H9 (cell line): ENCODE results near the gene SEPTIN7. TPM values are rescaled to one million over a fixed set of nuclear protein-coding genes. Genes with fewer than 3 reads are reported as not detected.

ENCODE experiments used
- DNase-seq: peaks from one replicate; pipeline ENCODE4 v3.0.0-alpha.2; 2017
- H2AFZ ChIP-seq: one replicate; pipeline ENCODE4 v1.6.1; 2013; ENCODE audit warnings: mild to moderate bottlenecking, low read length, control low read depth, moderate library complexity
- H2AK5ac ChIP-seq: 2 replicates; pipeline ENCODE4 v1.6.1; 2013; ENCODE audit warnings: low read length, control low read depth, mixed read lengths; ENCODE audit not compliant: insufficient read length
- H2BK120ac ChIP-seq: one replicate; pipeline ENCODE4 v1.6.1; 2013; ENCODE audit warnings: low read depth, mild to moderate bottlenecking, low read length, control low read depth, inconsistent platforms; ENCODE audit not compliant: poor library complexity, severe bottlenecking
- H2BK12ac ChIP-seq: 2 replicates; pipeline ENCODE4 v1.6.1; 2013; ENCODE audit warnings: low read length, control low read depth, mixed read lengths, low read depth; ENCODE audit not compliant: insufficient read length
- H2BK15ac ChIP-seq: 2 replicates; pipeline ENCODE4 v1.6.1; 2013; ENCODE audit warnings: low read depth, low read length, control low read depth
- H2BK20ac ChIP-seq: one replicate; pipeline ENCODE4 v1.6.1; 2013; ENCODE audit warnings: low read depth, mild to moderate bottlenecking, low read length, control low read depth, inconsistent platforms; ENCODE audit not compliant: poor library complexity, severe bottlenecking
- H2BK5ac ChIP-seq: 2 replicates; pipeline ENCODE4 v1.6.1; 2013; ENCODE audit warnings: low read length, control low read depth, mixed read lengths; ENCODE audit not compliant: insufficient read length
- H3K14ac ChIP-seq: 2 replicates; pipeline ENCODE4 v1.6.1; 2013; ENCODE audit warnings: low read length, control low read depth; ENCODE audit not compliant: insufficient read depth
- H3K18ac ChIP-seq: 2 replicates; pipeline ENCODE4 v1.6.1; 2013; ENCODE audit warnings: low read depth, mild to moderate bottlenecking, mixed read lengths, low read length, control low read depth; ENCODE audit not compliant: insufficient read length
- H3K23ac ChIP-seq: 2 replicates; pipeline ENCODE4 v1.6.1; 2013; ENCODE audit warnings: low read length, control low read depth, mixed read lengths, low read depth; ENCODE audit not compliant: insufficient read length
- H3K23me2 ChIP-seq: 2 replicates; pipeline ENCODE4 v1.6.1; 2013; ENCODE audit warnings: low read depth, mild to moderate bottlenecking, mixed read lengths, low read length, control low read depth; ENCODE audit not compliant: insufficient read length, poor library complexity, severe bottlenecking
- H3K27ac ChIP-seq: 2 replicates; pipeline ENCODE4 v1.5.1; 2013; ENCODE audit warnings: low read length, control low read depth, mixed read lengths, low read depth; ENCODE audit not compliant: insufficient read length
- H3K27me3 ChIP-seq: 2 replicates; pipeline ENCODE4 v1.6.1; 2013; ENCODE audit warnings: low read length, control low read depth, inconsistent platforms; ENCODE audit not compliant: insufficient read depth
- H3K4ac ChIP-seq: 2 replicates; pipeline ENCODE4 v1.6.1; 2013; ENCODE audit warnings: low read depth, mild to moderate bottlenecking, control low read depth, inconsistent platforms, low read length, moderate library complexity
- H3K4me1 ChIP-seq: 2 replicates; pipeline ENCODE4 v1.6.1; 2013; ENCODE audit warnings: low read length, control low read depth, inconsistent platforms; ENCODE audit not compliant: insufficient read depth
- H3K4me2 ChIP-seq: 2 replicates; pipeline ENCODE4 v1.6.1; 2013; ENCODE audit warnings: low read length, control low read depth, mixed read lengths; ENCODE audit not compliant: insufficient read length, insufficient read depth
- H3K56ac ChIP-seq: 2 replicates; pipeline ENCODE4 v1.6.1; 2013; ENCODE audit warnings: low read depth, mild to moderate bottlenecking, mixed read lengths, low read length, control low read depth; ENCODE audit not compliant: insufficient read length
- H3K79me1 ChIP-seq: 2 replicates; pipeline ENCODE4 v1.6.1; 2013; ENCODE audit warnings: low read depth, mild to moderate bottlenecking, moderate library complexity, low read length, control low read depth, inconsistent platforms; ENCODE audit not compliant: insufficient read depth, poor library complexity, severe bottlenecking
- H3K79me2 ChIP-seq: 2 replicates; pipeline ENCODE4 v1.6.1; 2013; ENCODE audit warnings: low read length, control low read depth, inconsistent platforms; ENCODE audit not compliant: insufficient read depth
- H3K9ac ChIP-seq: 2 replicates; pipeline ENCODE4 v1.6.1; 2013; ENCODE audit warnings: low read length, control low read depth, mixed read lengths; ENCODE audit not compliant: insufficient read length; ENCODE audit errors: extremely low read depth
- H3K9me3 ChIP-seq: one replicate; pipeline ENCODE4 v1.6.1; 2013; ENCODE audit warnings: low read depth, low read length, inconsistent platforms; ENCODE audit not compliant: control insufficient read depth
- H3T11ph ChIP-seq: one replicate; pipeline ENCODE4 v1.6.1; 2013; ENCODE audit warnings: mild to moderate bottlenecking, low read length, control low read depth, inconsistent platforms
- H4K20me1 ChIP-seq: one replicate; pipeline ENCODE4 v1.6.1; 2013; ENCODE audit not compliant: control insufficient read depth, insufficient read length, insufficient read depth
- H4K5ac ChIP-seq: 2 replicates; pipeline ENCODE4 v1.6.1; 2013; ENCODE audit warnings: low read depth, mild to moderate bottlenecking, mixed read lengths, low read length, control low read depth; ENCODE audit not compliant: insufficient read length
- H4K8ac ChIP-seq: replicated peaks from 2 replicates; pipeline ENCODE4 v1.6.1; 2013; ENCODE audit warnings: low read length, control low read depth, mixed read lengths, low read depth; ENCODE audit not compliant: insufficient read length
- H4K91ac ChIP-seq: 2 replicates; pipeline ENCODE4 v1.6.1; 2013; ENCODE audit warnings: low read depth, mild to moderate bottlenecking, moderate library complexity, mixed read lengths, low read length, control low read depth; ENCODE audit not compliant: insufficient read length
- H3K27ac Mint-ChIP-seq, 3 experiments: 2 replicates in 2 of 3; 3 replicates in 1 of 3; pipeline ENCODE4 v1.8.0; 2020 to 2021; ENCODE audit warnings: mixed read lengths in 3 of 3, mild to moderate bottlenecking in 1 of 3, moderate library complexity in 1 of 3
- H3K27me3 Mint-ChIP-seq: 2 replicates; pipeline ENCODE4 v1.8.0; 2021; ENCODE audit warnings: low read depth, mild to moderate bottlenecking, moderate library complexity, mixed read lengths
- H3K36me3 Mint-ChIP-seq, 3 experiments: 2 replicates in 2 of 3; 3 replicates in 1 of 3; pipeline ENCODE4 v1.8.0; 2020 to 2021; ENCODE audit warnings: low read depth in 3 of 3, mixed read lengths in 3 of 3; ENCODE audit not compliant: insufficient read depth in 1 of 3
- H3K4me1 Mint-ChIP-seq, 2 experiments: 2 replicates each; pipeline ENCODE4 v1.8.0; 2020; ENCODE audit warnings: mixed read lengths in 2 of 2
- H3K4me3 Mint-ChIP-seq, 2 experiments: 2 replicates in 1 of 2; 3 replicates in 1 of 2; pipeline ENCODE4 v1.8.0; 2020 to 2021; ENCODE audit warnings: mild to moderate bottlenecking in 2 of 2, mixed read lengths in 2 of 2, moderate library complexity in 1 of 2
- H3K9me3 Mint-ChIP-seq, 2 experiments: 2 replicates in 1 of 2; 3 replicates in 1 of 2; pipeline ENCODE4 v1.8.0; 2020; ENCODE audit warnings: mild to moderate bottlenecking in 2 of 2, mixed read lengths in 2 of 2, moderate library complexity in 1 of 2
- CTCF ChIP-seq: fragments of 200-600 bp; sonication (generic); conservative IDR thresholded peaks from 3 replicates; pipeline ENCODE4 v1.8.0; 2021; ENCODE audit warnings: antibody characterized with exemption, mild to moderate bottlenecking
- WGBS: extraction: QIAGEN DNeasy Blood & Tissue Kit; methylation state at CpG from one replicate; pipeline ENCODE4 v1.1.7; 2013; ENCODE audit warnings: missing lambda C conversion rate, low lambda C conversion rate, mixed read lengths; ENCODE audit not compliant: insufficient read length; ENCODE audit errors: extremely low coverage; 5-methylcytosine and 5-hydroxymethylcytosine counted together
- total RNA-seq: library from RNA; stranded (reverse); gene quantifications from 2 replicates; pipeline ENCODE4 v1.2.1, GENCODE V29; 2021

The SEPTIN7 gene
- total RNA-seq, 1 experiment from 2014 or later: 184 TPM

GRCh38 chr7:35817930-35818329 lies 17.1 kb downstream of the SEPTIN7 start:
- Mint-ChIP-seq H3K27ac (no peak overlapping the region), H3K9me3 (peaks cover 7 to 23% of the 10 kb centered on the region in 2 experiments; a peak in 4 of 5 replicates)
- no peak for DNase-seq

More at GRCh38 chr7:35817930-35818329, 17.1 kb downstream of the SEPTIN7 start:
- Histone ChIP-seq H3K79me1 (peaks cover 7% of the 10 kb centered on the region), H3K14ac (no peak overlapping the region), H2AFZ (no peak overlapping the region), H3K4me1 (no peaks in the 10 kb centered on the region; the same call in 1 of the 2 replicates), H3K56ac (no peak overlapping the region), H3T11ph (no peak overlapping the region), H2BK15ac (no peak overlapping the region), H2BK12ac (no peak overlapping the region), H4K8ac (no peak overlapping the region), H3K23ac (no peak overlapping the region), H4K20me1 (no peaks in the 10 kb centered on the region), H4K5ac (no peak overlapping the region), H3K9me3 (no peaks in the 10 kb centered on the region), H3K4me2 (no peak overlapping the region), H3K23me2 (no peaks in the 10 kb centered on the region), H2BK120ac (no peak overlapping the region), H3K9ac (no peak overlapping the region), H3K27ac (no peak overlapping the region), H4K91ac (no peak overlapping the region), H2BK20ac (no peak overlapping the region), H2BK5ac (no peak overlapping the region), H3K18ac (no peak overlapping the region), H3K4ac (no peak overlapping the region), H3K79me2 (peaks cover 46% of the 10 kb centered on the region; the same call in 1 of the 2 replicates), H2AK5ac (no peak overlapping the region), H3K27me3 (no peaks in the 10 kb centered on the region)
- H3K4me1 Mint-ChIP-seq: peaks cover 44 to 46% of the 10 kb centered on the region in 2 experiments
- WGBS: 100% methylated on average over 1 of the region's 2 CpGs
- H3K27me3 Mint-ChIP-seq: no peaks in the 10 kb centered on the region
- TF ChIP-seq CTCF: no peak
- peaks cover 2 to 27% (median 15%) of the 10 kb centered on the region in 3 experiments; a peak in 6 of 7 replicates for H3K36me3 Mint-ChIP-seq
- no peak overlapping the region for H3K4me3 Mint-ChIP-seq
